ENCODE measurements around the gene RBMS1. TPM values are rescaled to one million over a fixed set of nuclear protein-coding genes. Genes with fewer than 3 reads are reported as not detected.

Gene RBMS1
- total RNA-seq, 1 experiment from 2014 or later, result 77.5 TPM

GRCh38 chr2:160372585-160372984, 121.0 kb downstream of the RBMS1 start:
- no peak for DNase-seq
- peaks cover 66 to 74% of the 10 kb centered on the region in 2 experiments for H3K4me1 Mint-ChIP-seq
- Histone ChIP-seq H2AFZ (ENCODE audit: low read length) (no peak overlapping the region), H2BK12ac (ENCODE audit: insufficient read length, low read depth, low read length) (no peak overlapping the region), H3K9me3 (ENCODE audit: control insufficient read depth, low read depth, low read length) (no peaks in the 10 kb centered on the region), H3K18ac (ENCODE audit: insufficient read length, low read depth, low read length) (no peak overlapping the region), H3K4me2 (ENCODE audit: insufficient read depth, insufficient read length, low read length) (no peak overlapping the region), H3K4ac (ENCODE audit: low read depth, low read length) (no peak overlapping the region), H4K20me1 (ENCODE audit: control insufficient read depth, insufficient read depth, insufficient read length) (peaks cover 2% of the 10 kb centered on the region), H3K79me1 (ENCODE audit: insufficient read depth, low read depth, low read length, poor library complexity, severe bottlenecking) (no peaks in the 10 kb centered on the region), H3T11ph (ENCODE audit: low read length) (no peak overlapping the region), H3K56ac (ENCODE audit: insufficient read length, low read depth, low read length) (no peak overlapping the region), H2BK20ac (ENCODE audit: low read depth, low read length, poor library complexity, severe bottlenecking) (no peak overlapping the region), H4K8ac (replicated peaks; ENCODE audit: insufficient read length, low read depth, low read length) (no peak overlapping the region), H2BK5ac (ENCODE audit: insufficient read length, low read length) (no peak overlapping the region), H2BK120ac (ENCODE audit: low read depth, low read length, poor library complexity, severe bottlenecking) (no peak overlapping the region), H4K5ac (ENCODE audit: insufficient read length, low read depth, low read length) (no peak overlapping the region), H3K14ac (ENCODE audit: insufficient read depth, low read length) (no peak overlapping the region), H3K9ac (ENCODE audit: extremely low read depth, insufficient read length, low read length) (no peak overlapping the region), H2BK15ac (ENCODE audit: low read depth, low read length) (no peak overlapping the region), H3K23me2 (ENCODE audit: insufficient read length, low read depth, low read length, poor library complexity, severe bottlenecking) (no peaks in the 10 kb centered on the region), H3K27me3 (ENCODE audit: insufficient read depth, low read length) (no peaks in the 10 kb centered on the region), H3K23ac (ENCODE audit: insufficient read length, low read depth, low read length) (no peak overlapping the region), H3K27ac (ENCODE audit: insufficient read length, low read depth, low read length) (no peak overlapping the region), H3K79me2 (ENCODE audit: insufficient read depth, low read length) (peaks cover 9% of the 10 kb centered on the region; the same call in 1 of the 2 replicates), H2AK5ac (ENCODE audit: insufficient read length, low read length) (no peak overlapping the region), H3K4me1 (ENCODE audit: insufficient read depth, low read length) (peaks cover 7% of the 10 kb centered on the region), H4K91ac (ENCODE audit: insufficient read length, low read depth, low read length) (no peak overlapping the region)
- H3K4me3 Mint-ChIP-seq, result peak overlapping the region in 1 of 2 experiments; percentile 39; a peak in 1 of 5 replicates
- H3K27me3 Mint-ChIP-seq (ENCODE audit: low read depth), result no peaks in the 10 kb centered on the region
- peaks cover 0 to 4% (median 2%) of the 10 kb centered on the region in 3 experiments; a peak in 3 of 7 replicates for H3K36me3 Mint-ChIP-seq (ENCODE audit: insufficient read depth in 1 of 3, low read depth in 3 of 3)
- H3K27ac Mint-ChIP-seq, result peak overlapping the region in 2 of 3 experiments; percentile 65 to 91; a peak in 5 of 7 replicates
- H3K9me3 Mint-ChIP-seq, result no peaks in the 10 kb centered on the region
- TF ChIP-seq CTCF (conservative IDR thresholded peaks at IDR 0.05), result no peak

Measured in H9 (cell line).